DOHH2 (cell line): ENCODE measurements around the gene BCAS1.

Source experiments
- CTCF ChIP-seq: fragments of 200-600 bp; sonication (generic); IDR thresholded peaks from one replicate; pipeline ENCODE4 v1.5.1; 2014; ENCODE audit warnings: antibody characterized with exemption, mild to moderate bottlenecking, low read depth, low read length; ENCODE audit not compliant: poor library complexity, severe bottlenecking
- EZH2phosphoT487 ChIP-seq: fragments of 200-600 bp; sonication (generic); IDR thresholded peaks from 2 replicates; pipeline ENCODE4 v1.6.1; 2017; ENCODE audit warnings: borderline replicate concordance, mild to moderate bottlenecking, antibody characterized with exemption, low read length, moderate library complexity, mixed read lengths

GRCh38 chr20:53920647-53921245 lies 149.6 kb downstream of the BCAS1 start:
- no peak for TF ChIP-seq CTCF
- TF ChIP-seq EZH2phosphoT487: no peak
